ENCODE results near the gene BORCS6. TPM values are rescaled to one million over a fixed set of nuclear protein-coding genes. Genes with fewer than 3 reads are reported as not detected.

Gene BORCS6
- total RNA-seq, 4 donors from 2014 or later: 8.8 to 16.5 (median 13.4) TPM

DNA sequence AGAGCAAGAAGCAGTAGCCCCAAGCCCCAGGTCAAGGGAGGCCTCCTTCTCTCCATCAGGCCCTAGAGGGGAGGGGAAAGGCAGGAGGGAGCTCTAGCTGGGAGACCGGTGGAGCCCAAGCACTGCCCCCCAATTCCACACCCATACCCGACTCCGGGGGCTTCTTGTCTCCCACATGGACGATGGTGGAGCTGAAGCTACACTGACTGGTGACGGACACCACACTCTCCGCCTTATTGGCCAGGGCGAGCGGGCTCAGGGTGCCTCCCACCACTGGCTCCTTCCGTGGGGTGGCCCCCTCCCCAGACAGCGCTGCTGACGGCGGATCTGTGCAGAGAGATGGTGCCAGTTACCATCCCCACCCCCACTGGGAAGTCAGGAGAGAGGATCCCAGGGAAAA is 44.2 kb downstream of the BORCS6 start:
- DNase-seq: no peak
- intact Hi-C loops (cut with DNase I): no loop called here
- Histone ChIP-seq H3K4me1 (peaks cover 10 to 85% (median 11%) of the 10 kb centered on the region in 3 donors), H3K27me3 (no peaks in the 10 kb centered on the region), H3K27ac (peak overlapping the region in 3 of 4 donors; percentile 48 to 100 (median 99)), H3K36me3 (peaks cover 95 to 100% (median 97%) of the 10 kb centered on the region in 3 donors), H3K9me3 (no peaks in the 10 kb centered on the region), H3K4me3 (no peak overlapping the region)
- TF ChIP-seq POLR2A (IDR thresholded peaks at IDR 0.05): no peak
- TF ChIP-seq, protein P1, sequence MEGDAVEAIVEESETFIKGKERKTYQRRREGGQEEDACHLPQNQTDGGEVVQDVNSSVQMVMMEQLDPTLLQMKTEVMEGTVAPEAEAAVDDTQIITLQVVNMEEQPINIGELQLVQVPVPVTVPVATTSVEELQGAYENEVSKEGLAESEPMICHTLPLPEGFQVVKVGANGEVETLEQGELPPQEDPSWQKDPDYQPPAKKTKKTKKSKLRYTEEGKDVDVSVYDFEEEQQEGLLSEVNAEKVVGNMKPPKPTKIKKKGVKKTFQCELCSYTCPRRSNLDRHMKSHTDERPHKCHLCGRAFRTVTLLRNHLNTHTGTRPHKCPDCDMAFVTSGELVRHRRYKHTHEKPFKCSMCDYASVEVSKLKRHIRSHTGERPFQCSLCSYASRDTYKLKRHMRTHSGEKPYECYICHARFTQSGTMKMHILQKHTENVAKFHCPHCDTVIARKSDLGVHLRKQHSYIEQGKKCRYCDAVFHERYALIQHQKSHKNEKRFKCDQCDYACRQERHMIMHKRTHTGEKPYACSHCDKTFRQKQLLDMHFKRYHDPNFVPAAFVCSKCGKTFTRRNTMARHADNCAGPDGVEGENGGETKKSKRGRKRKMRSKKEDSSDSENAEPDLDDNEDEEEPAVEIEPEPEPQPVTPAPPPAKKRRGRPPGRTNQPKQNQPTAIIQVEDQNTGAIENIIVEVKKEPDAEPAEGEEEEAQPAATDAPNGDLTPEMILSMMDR (IDR thresholded peaks at IDR 0.05): no peak
- 80 to 90% methylated on average over 1 to 2 of the region's 12 CpGs for WGBS, 2 donors

DNA sequence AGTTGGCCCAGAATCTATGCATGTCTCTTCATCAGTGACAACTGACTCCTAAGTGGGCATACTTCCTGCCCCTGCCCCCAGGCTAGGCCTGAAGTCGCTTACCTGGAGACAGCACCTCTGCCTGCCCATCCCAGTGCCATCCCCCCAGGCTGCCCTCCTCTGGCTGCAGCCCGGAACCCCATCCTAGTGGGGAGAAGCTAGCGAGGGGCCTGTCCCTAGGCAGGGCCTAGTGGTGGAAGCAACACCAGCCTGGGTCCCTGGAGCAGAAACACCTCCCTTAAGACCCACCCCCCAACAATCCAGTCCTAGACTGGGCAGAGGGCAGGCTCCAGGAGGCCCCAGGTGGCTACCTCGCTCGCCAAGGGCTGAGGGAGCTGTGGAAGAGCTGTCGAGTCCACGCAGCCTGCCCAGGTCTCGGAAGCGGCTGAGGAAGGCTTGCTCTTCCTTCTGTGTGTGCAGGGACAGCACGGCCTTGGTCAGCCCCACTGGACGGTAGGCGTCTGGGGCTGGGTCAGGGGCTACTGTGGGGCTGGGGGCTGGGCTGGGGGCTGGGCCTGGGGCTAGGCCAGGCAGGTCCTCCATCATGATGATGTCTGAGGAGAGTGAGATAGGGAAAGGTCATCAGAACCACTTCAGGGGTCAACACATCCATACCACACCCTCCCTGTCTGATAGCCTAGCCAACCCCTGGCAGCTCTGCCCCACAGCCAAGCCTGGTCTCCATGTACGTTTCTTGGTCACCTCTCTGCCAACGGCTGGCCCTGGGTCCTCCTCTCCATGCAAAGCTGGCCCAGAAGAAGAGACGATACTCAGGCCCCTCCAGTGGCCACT is 45.4 kb downstream of the BORCS6 start:
- H3K9me3 ChIP-seq: no peaks in the 10 kb centered on the region
- no peak for TF ChIP-seq POLR2A (IDR thresholded peaks at IDR 0.05)
- TF ChIP-seq, protein P1 (IDR thresholded peaks at IDR 0.05): no peak
- no peaks in the 10 kb centered on the region for H3K27me3 ChIP-seq
- 84% methylated on average over 3 to 7 of the region's 15 CpGs for WGBS, 2 donors
- peaks cover 95 to 100% (median 99%) of the 10 kb centered on the region in 3 donors for H3K36me3 ChIP-seq
- DNase-seq: no peak
- H3K4me3 ChIP-seq: no peak overlapping the region
- intact Hi-C loops (cut with DNase I): no loop called here
- peak overlapping the region in 3 of 4 donors; percentile 21 to 53 (median 24) for H3K27ac ChIP-seq
- H3K4me1 ChIP-seq: peaks cover under 1 to 85% (median 7%) of the 10 kb centered on the region in 3 donors

DNA sequence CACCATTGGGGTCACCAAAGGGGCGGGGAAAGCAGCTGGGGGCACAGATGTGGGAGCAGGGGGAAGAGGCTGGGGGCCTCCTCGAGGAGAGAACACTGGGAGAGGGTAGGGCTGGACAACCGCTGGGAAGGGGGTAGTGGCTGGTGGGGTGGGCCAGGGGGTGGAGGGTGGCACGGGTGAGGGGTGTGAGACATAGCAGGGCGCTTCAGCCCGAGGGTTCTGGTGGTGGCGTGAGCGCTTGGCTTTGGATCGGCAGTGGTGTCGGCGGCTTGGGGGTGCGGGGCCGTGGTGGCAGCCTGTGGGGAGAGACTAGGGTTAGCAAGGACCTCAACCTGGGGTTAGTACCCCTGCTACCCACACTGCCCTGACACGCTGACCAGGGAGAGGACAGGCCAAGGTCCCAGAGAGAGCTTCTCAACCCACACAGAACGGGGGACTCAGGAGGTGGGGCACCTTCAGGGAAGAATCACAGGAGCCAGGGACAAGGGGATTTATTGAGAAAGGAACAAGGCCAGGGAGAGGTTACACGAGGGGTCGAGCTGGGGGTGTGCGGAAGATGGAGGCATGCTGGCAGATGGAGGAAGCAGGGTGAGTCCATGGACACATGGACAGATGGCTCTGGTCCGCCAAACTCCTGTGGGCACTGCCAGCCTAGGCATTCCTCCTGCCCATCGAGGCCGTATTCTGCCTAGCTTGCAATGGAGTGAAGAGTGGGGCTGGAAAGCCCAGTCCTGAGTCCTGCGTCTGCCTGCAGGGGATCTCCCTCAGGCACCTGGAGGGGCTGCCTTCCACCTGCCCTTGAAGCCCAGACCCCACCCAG is 46.2 kb downstream of the BORCS6 start:
- H3K4me3 ChIP-seq: no peak overlapping the region
- H3K27ac ChIP-seq: peak overlapping the region in 3 of 4 donors; percentile 10 to 94 (median 53)
- 90 to 91% methylated on average over 7 to 19 of the region's 22 CpGs for WGBS, 2 donors
- H3K4me1 ChIP-seq: peaks cover 0 to 86% (median 13%) of the 10 kb centered on the region in 3 donors
- H3K27me3 ChIP-seq: no peaks in the 10 kb centered on the region
- no peak for TF ChIP-seq POLR2A (IDR thresholded peaks at IDR 0.05)
- TF ChIP-seq, protein P1 (IDR thresholded peaks at IDR 0.05): no peak
- H3K36me3 ChIP-seq: peaks cover 87 to 94% (median 93%) of the 10 kb centered on the region in 3 donors
- no peaks in the 10 kb centered on the region for H3K9me3 ChIP-seq
- no peak for DNase-seq
- intact Hi-C loops (cut with DNase I): no loop called here

DNA sequence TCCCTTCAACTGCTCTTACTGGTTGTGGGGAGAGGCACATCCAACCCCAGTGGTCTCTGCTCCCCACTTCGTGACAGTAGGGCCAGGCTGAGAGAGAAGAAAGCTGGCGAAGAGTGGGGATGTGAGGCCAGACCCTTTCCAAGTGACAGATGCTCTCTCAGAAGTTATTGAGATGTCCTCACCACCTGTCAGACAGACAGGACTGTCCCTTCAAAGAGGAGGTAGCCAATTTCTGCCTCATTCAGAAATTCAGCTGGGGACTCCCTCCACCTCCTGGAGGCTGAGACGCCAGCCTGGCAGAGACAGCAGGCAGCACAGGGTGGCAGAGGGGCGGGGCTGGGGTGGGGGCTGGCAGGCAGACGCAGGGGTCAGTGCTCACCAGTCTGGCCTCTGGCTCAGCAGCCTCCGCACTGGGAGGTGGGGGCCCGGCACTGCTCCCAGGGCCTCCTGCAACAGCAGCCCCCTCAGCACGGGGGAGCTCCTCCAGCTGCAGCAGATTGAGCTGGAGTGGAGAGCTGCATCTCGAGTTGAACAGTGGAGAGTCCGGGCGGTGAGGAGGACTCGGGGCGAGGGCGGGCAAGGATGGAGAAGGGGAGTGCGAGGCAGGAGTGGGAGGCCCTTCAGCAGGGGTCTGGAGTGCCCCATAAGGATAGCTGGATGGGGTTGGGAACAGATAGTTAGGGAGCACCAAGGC is 46.9 kb downstream of the BORCS6 start:
- Histone ChIP-seq H3K9me3 (no peaks in the 10 kb centered on the region), H3K27me3 (no peaks in the 10 kb centered on the region), H3K27ac (peak overlapping the region in 3 of 4 donors; percentile 10 to 94 (median 53)), H3K36me3 (peaks cover 80 to 86% (median 85%) of the 10 kb centered on the region in 3 donors), H3K4me1 (peaks cover under 1 to 86% (median 17%) of the 10 kb centered on the region in 3 donors), H3K4me3 (no peak overlapping the region)
- intact Hi-C loops (cut with DNase I): no loop called here
- 83 to 91% methylated on average over 4 to 6 of the region's 15 CpGs for WGBS, 2 donors
- no peak for DNase-seq
- no peak for TF ChIP-seq POLR2A (IDR thresholded peaks at IDR 0.05)
- TF ChIP-seq, protein P1 (IDR thresholded peaks at IDR 0.05): no peak

All from esophagus squamous epithelium (tissue), 5 donors.